GM12891 (cell line): ENCODE results near the gene KRTAP20-1.

ENCODE experiments used
- DNase-seq: peaks from one replicate; pipeline ENCODE4 v3.0.0; 2011; ENCODE audit warnings: low spot score; ENCODE audit not compliant: insufficient read length
- FAIRE-seq: peaks from 2 replicates; lab custom pipeline; 2011; peaks lifted over from hg19 to GRCh38; lab: Jason Lieb, UNC
- PAX5 ChIP-seq: IDR thresholded peaks from 2 replicates; pipeline ENCODE4 v1.6.1; 2011; ENCODE audit warnings: low read length, moderate library complexity, mild to moderate bottlenecking; ENCODE audit not compliant: insufficient read depth, severe bottlenecking
- POLR2A ChIP-seq: IDR thresholded peaks from 2 replicates; pipeline ENCODE4 v1.6.1; 2011; ENCODE audit warnings: low read depth, low read length, control low read depth
- POLR2AphosphoS5 ChIP-seq: IDR thresholded peaks from 2 replicates; pipeline ENCODE4 v1.6.1; 2011; ENCODE audit warnings: low read depth, low read length, control low read depth
- POU2F2 ChIP-seq: IDR thresholded peaks from 2 replicates; pipeline ENCODE4 v1.6.1; 2011; ENCODE audit warnings: low read depth, mild to moderate bottlenecking, control low read depth, low read length, moderate library complexity
- SPI1 ChIP-seq: IDR thresholded peaks from 2 replicates; pipeline ENCODE4 v1.6.1; 2011; ENCODE audit warnings: low read depth, low read length, control low read depth
- TAF1 ChIP-seq: IDR thresholded peaks from 2 replicates; pipeline ENCODE4 v1.6.1; 2011; ENCODE audit warnings: low read depth, low read length, control low read depth

Gene KRTAP20-1

GRCh38 chr21:30605968-30606367, 10.3 kb upstream of the KRTAP20-1 start:
- no peak for TF ChIP-seq TAF1
- no peak for TF ChIP-seq POU2F2
- TF ChIP-seq POLR2A = no peak
- no peak for TF ChIP-seq POLR2AphosphoS5
- no peak for TF ChIP-seq SPI1
- no peak for TF ChIP-seq PAX5
- no peak for FAIRE-seq

GRCh38 chr21:30612132-30612531, 4.1 kb upstream of the KRTAP20-1 start:
- TF ChIP-seq SPI1 = no peak
- no peak for TF ChIP-seq POLR2A
- TF ChIP-seq PAX5 = no peak
- no peak for TF ChIP-seq TAF1
- DNase-seq = no peak
- no peak for FAIRE-seq

More at GRCh38 chr21:30605968-30606367, 10.3 kb upstream of the KRTAP20-1 start:
- no peak for DNase-seq

GRCh38 chr21:30613836-30614235, 2.4 kb upstream of the KRTAP20-1 start, which contains the start of gene KRTAP6-1:
Gene KRTAP6-1 (minus strand): TSS chr21:30613930. CDS start chr21:30613904, 26 bp downstream.
- DNase-seq (no peak), FAIRE-seq (no peak)
- TF ChIP-seq SPI1 (peak; percentile 14; the same call in 1 of the 2 replicates), TAF1 (no peak), PAX5 (no peak), POU2F2 (no peak), POLR2A (no peak), POLR2AphosphoS5 (no peak)

GRCh38 chr21:30615199-30615598, 1.0 kb upstream of the KRTAP20-1 start:
- FAIRE-seq (no peak), DNase-seq (no peak)
- TF ChIP-seq POLR2AphosphoS5 (no peak), SPI1 (peak; percentile 35; the same call in 1 of the 2 replicates)

- no peak for TF ChIP-seq TAF1
- TF ChIP-seq PAX5 = no peak
These were observed 3.9 kb downstream of the KRTAP20-1 start for GRCh38 chr21:30620080-30620479.

GRCh38 chr21:30620522-30620921, 4.3 kb downstream of the KRTAP20-1 start, which contains the start of gene KRTAP20-4:
Gene KRTAP20-4 (plus strand): TSS chr21:30620627.
- no peak for DNase-seq
- TF ChIP-seq POU2F2 (no peak), SPI1 (no peak), POLR2A (no peak), TAF1 (no peak), PAX5 (no peak), POLR2AphosphoS5 (no peak)
- no peak for FAIRE-seq

More at GRCh38 chr21:30620080-30620479, 3.9 kb downstream of the KRTAP20-1 start:
- FAIRE-seq (no peak), DNase-seq (no peak)

GRCh38 chr21:30623362-30623761, 7.1 kb downstream of the KRTAP20-1 start:
- no peak for DNase-seq
- no peak for TF ChIP-seq POLR2AphosphoS5
- TF ChIP-seq SPI1 = no peak
- no peak for TF ChIP-seq POU2F2
- TF ChIP-seq PAX5 = no peak
- TF ChIP-seq TAF1 = no peak
- no peak for TF ChIP-seq POLR2A
- no peak for FAIRE-seq

- FAIRE-seq (no peak), DNase-seq (no peak)
- TF ChIP-seq POU2F2 = no peak
- TF ChIP-seq SPI1 = no peak
- TF ChIP-seq POLR2AphosphoS5 = no peak
- TF ChIP-seq PAX5 = no peak
- no peak for TF ChIP-seq POLR2A
- no peak for TF ChIP-seq TAF1
These were observed 9.4 kb downstream of the KRTAP20-1 start for GRCh38 chr21:30625449-30626165.

GRCh38 chr21:30628109-30628508, 11.9 kb downstream of the KRTAP20-1 start:
- DNase-seq = no peak

GRCh38 chr21:30629200-30629599, 13.0 kb downstream of the KRTAP20-1 start:
- no peak for TF ChIP-seq POLR2A
- TF ChIP-seq SPI1 = no peak
- TF ChIP-seq POU2F2 = no peak
- TF ChIP-seq POLR2AphosphoS5 = no peak
- no peak for TF ChIP-seq TAF1
- no peak for TF ChIP-seq PAX5
- no peak for DNase-seq
- no peak for FAIRE-seq

More at GRCh38 chr21:30628109-30628508, 11.9 kb downstream of the KRTAP20-1 start:
- TF ChIP-seq PAX5 = no peak
- TF ChIP-seq POLR2A = no peak
- TF ChIP-seq SPI1 = no peak
- no peak for TF ChIP-seq POLR2AphosphoS5
- TF ChIP-seq TAF1 = no peak
- no peak for TF ChIP-seq POU2F2
- FAIRE-seq = no peak

GRCh38 chr21:30634906-30635305, 18.7 kb downstream of the KRTAP20-1 start, which contains the start of gene KRTAP20-2:
Gene KRTAP20-2 (plus strand): TSS chr21:30635206. CDS start chr21:30635264, 58 bp downstream.
- no peak for FAIRE-seq
- no peak for TF ChIP-seq SPI1
- no peak for TF ChIP-seq PAX5
- TF ChIP-seq POU2F2 = no peak
- TF ChIP-seq POLR2AphosphoS5 = no peak
- no peak for TF ChIP-seq TAF1
- TF ChIP-seq POLR2A = no peak

More at GRCh38 chr21:30634906-30635305, 18.7 kb downstream of the KRTAP20-1 start, which contains the start of gene KRTAP20-2:
- DNase-seq = no peak
